GM12864 (cell line): Measurements from ENCODE around the gene PPP2R2B.

Experiments
- DNase-seq: peaks from one replicate; pipeline ENCODE4 v3.0.0-alpha.2; 2011; ENCODE audit warnings: low read depth
- H3K4me3 ChIP-seq: 2 replicates; pipeline ENCODE4 v1.5.1; 2011; ENCODE audit warnings: mild to moderate bottlenecking, low read depth, low read length, control low read depth
- CTCF ChIP-seq: IDR thresholded peaks from 2 replicates; pipeline ENCODE4 v1.5.1; 2011; ENCODE audit warnings: low read depth, mild to moderate bottlenecking, moderate library complexity, low read length, control low read depth, inconsistent platforms; ENCODE audit errors: missing control alignments

Gene PPP2R2B

DNA sequence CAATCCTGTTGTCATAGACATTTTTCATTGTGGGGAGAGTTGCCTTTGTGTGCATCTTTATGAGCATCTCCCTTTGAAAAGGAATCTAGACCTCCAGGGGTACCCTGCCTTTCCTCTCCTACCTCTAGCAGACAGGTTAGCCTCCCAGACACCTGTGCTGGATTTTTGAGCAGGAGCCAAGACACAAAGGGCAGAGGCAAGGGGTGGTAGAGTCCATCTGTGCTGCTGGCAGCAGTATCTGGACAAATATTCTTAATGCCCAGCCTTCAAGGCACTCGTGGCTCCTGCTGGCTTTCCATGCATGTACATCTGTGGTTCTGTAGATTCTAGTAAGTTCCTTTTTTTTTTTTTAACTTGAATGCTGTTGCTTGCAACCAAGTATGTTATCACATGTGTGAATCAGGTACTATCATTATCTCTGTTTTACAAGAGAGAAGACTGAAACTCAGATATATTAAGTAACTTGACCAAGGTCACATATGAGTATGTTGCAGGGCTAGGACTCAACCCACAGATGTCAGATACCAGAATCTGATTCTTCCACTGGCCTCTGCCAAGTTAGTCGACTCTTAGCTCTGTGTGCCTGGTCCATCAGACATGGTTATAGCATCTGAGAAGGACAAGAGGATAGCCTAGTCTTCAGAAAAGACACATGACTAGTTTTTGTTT lies 329.6 kb downstream of the PPP2R2B start:
- H3K4me3 ChIP-seq, result no peak overlapping the region
- DNase-seq, result no peak
- TF ChIP-seq CTCF, result no peak

DNA sequence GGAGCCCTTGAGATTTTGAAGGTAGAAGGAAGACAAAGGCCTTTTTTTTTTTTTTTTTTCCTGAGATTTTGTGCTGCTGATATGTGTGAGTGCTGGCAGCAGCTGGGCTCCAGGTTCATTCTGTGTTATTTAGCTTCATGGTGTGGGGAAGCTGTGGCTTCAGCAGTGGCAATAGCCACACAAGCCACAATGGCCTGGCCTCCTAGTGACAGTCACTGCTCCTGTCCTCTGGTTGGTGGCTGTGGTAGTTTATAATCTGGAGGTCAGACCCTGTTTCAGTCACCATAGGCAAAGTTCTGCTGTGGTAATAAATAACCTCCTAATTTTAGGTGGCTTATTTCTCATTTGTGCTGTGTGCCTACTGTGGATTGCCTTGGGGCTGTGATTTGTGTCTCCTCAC lies 334.3 kb downstream of the PPP2R2B start:
- TF ChIP-seq CTCF, result no peak
- no peak for DNase-seq
- no peak overlapping the region for H3K4me3 ChIP-seq

DNA sequence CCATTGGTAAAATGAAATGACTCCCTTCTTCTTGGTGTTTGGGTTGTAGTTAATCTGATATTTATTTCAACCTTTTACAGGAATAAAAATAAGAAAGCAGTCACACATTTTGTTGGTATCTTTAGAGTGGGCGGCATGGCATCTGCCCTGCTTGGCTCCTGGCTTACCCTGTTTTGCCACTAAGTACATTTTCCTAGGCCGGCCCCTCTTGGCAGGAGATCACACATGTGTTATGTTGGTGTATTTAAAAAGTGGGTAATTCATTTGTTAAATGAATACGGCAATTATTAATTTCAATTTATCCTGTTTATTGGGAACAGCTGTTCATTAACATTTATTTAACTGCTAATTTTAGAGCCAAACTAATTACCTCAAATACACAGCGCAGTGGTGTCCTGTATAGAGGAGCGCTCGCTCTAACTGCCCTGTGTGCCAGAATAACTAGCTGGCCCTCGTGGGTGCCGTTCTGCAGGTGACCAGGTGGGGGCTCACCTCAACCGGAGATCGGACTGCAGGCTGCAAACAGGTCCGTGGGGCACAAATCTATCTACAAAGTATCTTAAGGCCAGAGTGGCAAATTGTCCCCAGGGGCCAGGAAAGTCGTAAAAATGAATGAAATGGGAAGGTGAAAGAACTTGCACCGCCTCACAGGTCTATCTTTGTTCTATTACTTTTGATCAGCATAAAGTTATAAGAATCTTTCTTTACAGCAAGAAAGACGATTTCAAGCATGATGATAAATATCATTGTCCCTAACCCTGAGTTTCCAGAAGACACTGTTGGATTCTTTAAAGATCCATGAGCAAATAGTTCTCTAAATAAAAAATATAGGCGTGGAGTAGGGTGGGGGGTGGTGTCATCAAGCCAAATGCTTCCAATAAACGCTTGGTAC lies 336.4 kb downstream of the PPP2R2B start:
- peak; percentile 92 for TF ChIP-seq CTCF
- no peak overlapping the region for H3K4me3 ChIP-seq
- DNase-seq, result peak; percentile 21

DNA sequence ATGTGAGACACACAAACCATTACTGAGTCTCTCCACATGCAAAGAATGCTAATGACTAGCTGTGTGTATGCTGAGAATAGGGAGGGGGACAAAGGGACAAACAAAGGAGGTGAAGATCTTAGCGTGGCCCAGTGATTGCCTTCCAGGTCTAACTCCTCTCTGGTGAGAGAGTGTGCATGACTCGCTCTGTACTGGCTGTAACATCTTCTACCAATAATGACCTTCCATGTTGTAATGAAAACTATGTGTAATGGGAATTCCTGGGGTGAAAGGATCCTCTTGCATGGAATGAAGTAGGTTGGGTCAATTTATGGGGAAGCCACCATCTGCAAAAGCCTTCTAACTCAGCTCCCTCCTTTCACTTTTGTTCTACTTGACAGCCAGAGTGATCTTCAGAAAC lies 338.1 kb downstream of the PPP2R2B start:
- TF ChIP-seq CTCF, result no peak
- H3K4me3 ChIP-seq, result no peak overlapping the region
- no peak for DNase-seq

DNA sequence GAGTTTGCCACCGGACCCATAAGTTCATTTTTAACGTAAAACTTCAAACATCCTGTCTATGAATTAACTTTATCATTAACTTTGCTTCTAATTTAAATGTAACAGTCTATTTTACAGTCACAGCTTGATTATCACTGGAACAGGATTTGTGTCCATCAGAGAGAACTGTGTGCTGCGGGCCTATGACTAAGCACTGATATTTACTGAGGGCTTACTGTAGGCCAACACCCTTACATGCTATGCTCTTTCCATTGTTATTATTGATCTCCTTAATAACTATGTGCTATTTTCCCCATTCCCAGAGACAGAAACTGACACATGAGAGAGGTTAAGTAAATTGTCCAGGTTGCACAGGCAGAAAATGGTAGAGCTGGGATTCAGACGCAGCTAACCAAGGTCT lies 338.6 kb downstream of the PPP2R2B start:
- DNase-seq, result no peak
- TF ChIP-seq CTCF, result no peak

DNA sequence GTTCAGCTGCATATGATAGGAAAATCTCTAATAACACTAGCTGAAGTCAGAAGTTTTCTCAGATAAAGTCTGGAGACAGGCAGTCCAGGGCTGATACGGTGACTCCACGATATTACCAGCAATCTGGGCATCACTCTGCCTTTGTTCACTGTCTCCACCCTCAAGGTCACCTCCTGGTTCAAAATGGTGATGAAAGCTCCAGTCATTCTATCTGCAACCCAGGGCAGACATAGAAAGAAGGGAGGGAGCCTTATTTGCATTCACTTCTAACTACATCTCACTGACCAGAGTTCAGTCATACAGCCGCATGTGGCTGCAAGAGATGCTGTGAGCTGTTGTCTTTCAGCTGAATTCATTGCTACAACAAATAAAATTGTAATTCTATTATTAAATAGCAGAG lies 340.1 kb downstream of the PPP2R2B start:
- DNase-seq, result no peak
- no peak for TF ChIP-seq CTCF
- H3K4me3 ChIP-seq, result no peak overlapping the region

More for the DNA sequence above, 338.6 kb downstream of the PPP2R2B start:
- no peak overlapping the region for H3K4me3 ChIP-seq
